Dermis microvascular lymphatic vessel endothelial cell (primary cell): ENCODE results near the gene PSMD9. TPM values are rescaled to one million over a fixed set of nuclear protein-coding genes. Genes with fewer than 3 reads are reported as not detected.

ENCODE experiments used
- DNase-seq, 2 donors: peaks; one replicate each; pipeline versions ENCODE4 v3.0.0 to v3.0.0-alpha.2; 2010; ENCODE audit warnings: low read depth in 2 of 2
- total RNA-seq: library from RNA; depleted of rRNA; stranded (reverse); fragments of >200 nt; gene quantifications from 2 replicates; pipeline ENCODE4 v1.2.1, GENCODE V29; 2014

Gene PSMD9
- total RNA-seq, 1 donor from 2014 or later = 64.4 TPM

DNA sequence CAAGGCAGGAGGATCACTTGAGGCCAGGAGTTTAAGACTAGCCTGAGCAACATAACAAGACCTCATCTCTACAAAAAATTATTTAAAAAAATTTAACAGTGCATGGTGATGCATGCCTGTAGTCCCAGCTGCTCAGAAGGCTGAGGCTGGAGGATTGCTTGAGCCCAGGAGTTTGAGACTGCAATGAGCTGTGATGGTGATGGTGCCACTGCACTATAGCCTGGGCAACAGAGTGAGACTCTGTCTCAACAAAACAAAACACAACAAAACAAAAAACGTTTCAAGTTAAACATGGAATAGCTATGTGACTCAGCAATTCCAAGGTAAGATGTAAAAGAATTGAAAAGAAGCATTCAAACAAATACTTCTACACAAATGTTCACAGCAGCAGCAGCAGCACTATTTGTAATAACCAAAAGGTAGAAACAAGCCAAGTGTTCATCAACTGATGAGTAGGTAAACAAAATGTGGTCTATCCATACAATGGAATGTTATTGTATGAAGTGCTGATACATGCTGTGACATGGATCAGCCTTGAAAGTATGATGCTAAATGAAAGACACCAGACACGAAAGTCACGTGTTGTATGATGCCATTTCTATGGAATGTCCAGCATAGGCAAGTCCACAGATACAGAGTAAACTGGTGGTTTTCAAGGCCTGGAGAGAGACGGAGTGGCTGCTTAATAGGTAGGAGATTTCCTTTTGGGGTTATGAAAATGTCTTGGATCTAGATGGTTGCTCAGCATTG, 61.2 kb downstream of the PSMD9 start:
- no peak for DNase-seq

GRCh38 chr12:121953117-121953692, 64.6 kb downstream of the PSMD9 start:
- DNase-seq = no peak

- no peak for DNase-seq
Observed at GRCh38 chr12:121953695-121954094, 65.1 kb downstream of the PSMD9 start.

- peak; percentile 15 to 55 for DNase-seq
Observed at GRCh38 chr12:121955258-121956237, 67.0 kb downstream of the PSMD9 start.

GRCh38 chr12:121957861-121958515, 69.4 kb downstream of the PSMD9 start:
- no peak for DNase-seq

DNA sequence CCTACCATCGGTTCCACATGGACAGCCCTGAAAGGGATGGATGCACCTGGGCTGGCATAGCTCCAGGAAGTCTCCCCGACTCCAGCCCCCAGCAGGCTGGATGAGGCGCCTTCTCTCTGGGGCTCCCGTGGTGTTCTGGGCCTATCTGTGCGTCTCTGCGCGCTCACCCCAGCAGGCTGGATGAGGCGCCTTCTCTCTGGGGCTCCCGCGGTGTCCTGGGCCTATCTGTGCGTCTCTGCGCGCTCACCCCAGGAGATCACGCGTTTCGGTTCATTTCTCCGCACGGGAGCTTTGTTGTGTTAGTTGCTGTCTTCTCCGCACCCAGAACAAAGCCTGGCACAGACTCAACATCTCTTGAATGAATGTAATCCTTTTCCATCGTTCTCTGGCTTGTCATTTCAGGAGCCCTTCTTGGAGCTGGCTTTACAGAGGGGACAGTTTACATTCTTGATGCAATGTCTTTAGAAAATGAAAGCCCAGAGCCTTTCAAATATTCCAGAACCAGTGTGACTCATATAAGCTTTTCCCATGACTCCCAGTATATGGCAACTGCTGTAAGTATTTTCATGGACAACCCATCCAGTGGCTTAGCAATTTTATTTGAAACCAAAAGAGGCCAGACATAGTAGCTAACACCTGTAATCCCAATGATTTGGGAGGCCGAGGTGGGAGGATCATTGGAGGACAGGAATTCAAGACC, 70.1 kb downstream of the PSMD9 start:
- DNase-seq = peak in 1 of 2 donors; percentile 7

DNA sequence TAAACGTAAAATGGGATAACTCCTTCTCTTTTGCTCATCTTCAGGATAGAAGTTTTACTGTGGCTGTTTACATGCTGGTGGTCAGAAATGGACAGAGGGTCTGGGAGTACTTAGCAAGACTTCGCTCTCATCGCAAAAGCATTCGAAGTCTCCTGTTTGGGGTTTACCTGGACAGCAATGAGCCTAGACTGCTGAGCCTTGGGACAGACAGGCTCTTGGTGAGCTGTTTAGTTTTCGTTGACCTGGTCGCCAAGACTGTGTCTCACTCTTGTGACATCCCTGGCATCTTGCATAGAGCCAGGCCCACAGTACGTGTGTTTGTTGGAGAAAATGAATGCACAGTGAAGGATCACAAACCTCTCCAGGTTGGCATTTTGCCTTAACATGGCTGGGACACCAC, 72.0 kb downstream of the PSMD9 start:
- no peak for DNase-seq

DNA sequence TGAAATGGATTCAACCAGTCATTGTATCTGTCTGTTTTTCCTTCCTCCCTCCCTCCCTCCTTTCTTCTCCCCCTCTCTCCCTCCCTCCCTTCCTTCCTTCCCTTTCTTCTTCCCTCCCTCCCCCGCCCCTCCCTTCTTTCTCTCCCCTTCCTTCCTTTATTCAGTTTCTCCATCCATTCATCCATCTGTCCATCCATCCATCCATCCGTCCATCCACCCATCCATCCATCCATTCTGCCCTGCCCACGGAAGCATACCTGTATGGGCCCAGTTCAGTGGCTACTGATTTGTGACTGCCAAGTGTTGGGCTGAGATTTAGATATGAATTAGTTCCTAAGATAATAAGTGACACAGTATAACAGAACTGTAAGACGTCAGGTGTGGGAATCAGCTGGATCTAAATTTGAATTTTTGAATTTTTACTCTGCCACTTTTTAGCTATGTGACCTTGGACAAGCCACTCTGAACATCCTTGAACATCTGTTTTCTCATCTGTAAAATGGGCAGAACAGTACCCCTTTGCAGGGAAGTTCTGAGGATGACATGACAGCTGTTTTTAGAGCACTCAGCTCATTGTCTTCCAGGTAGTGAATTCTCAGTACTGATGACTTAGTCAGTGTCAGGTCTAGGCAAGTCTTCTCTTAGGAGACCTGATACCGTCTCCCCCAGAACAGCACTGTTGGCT, 72.7 kb downstream of the PSMD9 start:
- DNase-seq = no peak

- DNase-seq = no peak
Observed at GRCh38 chr12:121963341-121964018, 74.9 kb downstream of the PSMD9 start.

DNA sequence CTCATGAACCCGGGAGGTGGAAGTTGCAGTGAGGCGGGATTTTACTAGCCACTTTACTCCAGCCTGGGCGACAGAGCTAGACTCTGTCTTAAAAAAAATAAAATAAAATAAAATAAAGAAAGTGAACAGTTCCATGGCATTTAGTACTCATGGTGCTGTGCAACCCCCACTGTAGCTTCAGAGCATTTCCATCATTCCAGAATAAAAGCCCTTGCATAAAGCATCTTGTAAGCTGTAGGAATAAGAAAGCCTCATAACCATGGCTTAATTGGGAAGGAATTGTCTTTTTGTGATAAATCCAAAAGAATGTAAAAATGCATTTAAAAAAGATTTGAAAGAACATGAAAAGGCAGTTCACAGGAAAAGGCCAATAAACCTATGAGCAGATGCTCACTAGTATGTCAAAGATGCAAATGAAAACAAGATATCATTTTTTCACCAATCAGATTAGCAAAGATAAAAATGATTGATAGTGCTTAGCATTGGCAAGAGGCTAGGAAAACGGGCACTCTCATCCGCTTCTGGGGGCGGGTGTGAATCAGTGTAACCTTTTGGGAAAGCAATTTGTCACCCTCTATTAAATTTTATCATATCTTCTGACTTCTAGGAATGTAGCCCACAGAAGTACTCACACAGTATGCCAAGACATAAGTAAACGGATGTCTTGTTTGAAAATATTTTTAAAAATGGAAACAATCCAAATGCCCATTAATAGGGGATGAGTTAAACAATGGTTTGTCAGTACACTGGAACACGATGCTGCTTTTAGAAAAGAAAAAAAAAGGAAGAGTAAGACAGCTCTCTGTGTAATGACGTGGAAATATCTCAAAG, 76.4 kb downstream of the PSMD9 start:
- DNase-seq = peak in 1 of 2 donors; percentile 23

GRCh38 chr12:121966959-121967358, 78.4 kb downstream of the PSMD9 start:
- DNase-seq = no peak

Other genes with a start within 250 kb of the PSMD9 start
- 0.13 and 0.26 TPM in 2 replicates for gene MORN3, start 219.1 kb upstream of the PSMD9 start, total RNA-seq
- gene TMEM120B, start 176.0 kb upstream of the PSMD9 start, total RNA-seq = 3.9 and 5.3 TPM in 2 replicates
- 2.3 and 2.5 TPM in 2 replicates for gene RHOF, start 95.1 kb upstream of the PSMD9 start, total RNA-seq
- 1.3 and 3.3 TPM in 2 replicates for gene SETD1B, start 84.8 kb upstream of the PSMD9 start, total RNA-seq
- gene HPD, start 29.9 kb upstream of the PSMD9 start, total RNA-seq = not detected in 2 replicates
- 2.3 and 4.2 TPM in 2 replicates for gene CFAP251, start 29.8 kb downstream of the PSMD9 start, total RNA-seq
- 6.0 and 9.6 TPM in 2 replicates for gene BCL7A, start 133.1 kb downstream of the PSMD9 start, total RNA-seq
- gene MLXIP, start 190.0 kb downstream of the PSMD9 start, total RNA-seq = 18.4 and 31.1 TPM in 2 replicates